ENCODE measurements around the gene WDR1.

- no peak for TF ChIP-seq EZH2 (IDR thresholded peaks at IDR 0.05; ENCODE audit: insufficient read depth, poor library complexity, severe bottlenecking)
- TF ChIP-seq EZH2phosphoT487 (IDR thresholded peaks at IDR 0.05; ENCODE audit: insufficient read depth, low read depth) = no peak
These were observed 62.0 kb downstream of the WDR1 start for GRCh38 chr4:10054571-10055041.

Data from GM23248 (cell line).